Mesodermal cell (in vitro differentiated cells): ENCODE data around the gene SPIRE1.
"Not testable (repeated sequence)": the region's sequence is repeated elsewhere in the genome, so short reads cannot be mapped to it uniquely, and the experiment has no call there.

Experiments
- H3K27ac ChIP-seq: 2 replicates; pipeline ENCODE4 v1.7.0; 2013; ENCODE audit warnings: mild to moderate bottlenecking, low read depth, low read length, moderate library complexity; ENCODE audit not compliant: severe bottlenecking
- H3K36me3 ChIP-seq: 2 replicates; pipeline ENCODE4 v1.7.1; 2013; ENCODE audit warnings: mild to moderate bottlenecking, low read length, moderate library complexity; ENCODE audit not compliant: control insufficient read depth, insufficient read depth
- H3K4me1 ChIP-seq: one replicate; pipeline ENCODE4 v1.7.1; 2013; ENCODE audit warnings: mild to moderate bottlenecking, low read length; ENCODE audit not compliant: insufficient read depth, control insufficient read depth, poor library complexity, severe bottlenecking
- H3K4me3 ChIP-seq: 2 replicates; pipeline ENCODE4 v1.7.0; 2013; ENCODE audit warnings: low read length, control low read depth, mild to moderate bottlenecking; ENCODE audit not compliant: insufficient read depth, poor library complexity, severe bottlenecking; ENCODE audit errors: extremely low read depth
- H3K9me3 ChIP-seq: 2 replicates; pipeline ENCODE4 v1.7.1; 2013; ENCODE audit warnings: mild to moderate bottlenecking, low read length, moderate library complexity; ENCODE audit not compliant: control insufficient read depth
- WGBS, 2 experiments: methylation state at CpG; one replicate each; pipeline ENCODE4 v1.1.5; 2013; ENCODE audit warnings: missing lambda C conversion rate in 2 of 2; ENCODE audit not compliant: insufficient coverage in 2 of 2; 5-methylcytosine and 5-hydroxymethylcytosine counted together

Gene SPIRE1

DNA sequence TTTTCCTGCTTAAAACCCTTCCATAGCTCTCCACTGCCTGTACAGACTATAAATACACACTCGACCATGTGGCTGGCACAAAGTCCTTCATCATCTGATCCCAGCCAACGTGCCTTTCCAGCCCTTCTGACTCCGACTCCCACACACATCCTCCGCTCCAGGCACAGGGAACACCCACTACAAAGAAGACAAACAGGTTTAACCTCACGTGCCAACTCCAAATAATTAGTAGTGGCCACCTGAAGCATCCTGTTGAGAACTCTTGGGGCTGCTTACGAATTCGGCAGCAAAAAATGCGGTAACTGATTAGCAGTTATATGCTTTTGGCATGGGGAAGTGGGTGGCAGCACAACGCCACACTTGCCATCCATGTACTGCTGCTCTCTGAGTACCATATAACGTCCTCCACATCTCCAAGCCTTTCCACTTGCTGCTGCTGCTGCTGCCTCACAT, 12.1 kb downstream of the SPIRE1 start:
- H3K36me3 ChIP-seq, result peaks cover 16% of the 10 kb centered on the region

DNA sequence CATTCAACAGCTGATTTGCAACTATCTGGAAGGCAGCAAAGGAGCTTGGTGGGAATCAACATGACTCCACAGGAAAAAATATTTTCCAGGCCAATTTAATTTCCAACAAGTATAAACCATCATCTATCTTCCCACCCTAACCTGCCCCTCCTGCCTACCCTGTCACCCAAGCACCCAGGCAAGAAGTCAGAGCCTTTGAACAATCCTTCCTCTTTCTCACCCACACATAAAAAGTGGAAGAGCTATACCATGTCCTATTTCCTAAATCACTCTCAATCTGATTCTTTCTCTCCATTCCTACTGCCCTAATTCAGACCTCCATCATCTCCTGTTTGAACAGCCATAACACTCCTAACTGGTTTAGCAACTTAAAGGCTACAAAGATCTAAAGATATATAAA, 12.7 kb downstream of the SPIRE1 start:
- H3K9me3 ChIP-seq, result no peaks in the 10 kb centered on the region
- H3K4me1 ChIP-seq, result peaks cover 7% of the 10 kb centered on the region
- peaks cover 14% of the 10 kb centered on the region for H3K36me3 ChIP-seq
- H3K27ac ChIP-seq, result no peak overlapping the region
- no peak overlapping the region for H3K4me3 ChIP-seq

More for the DNA sequence above, 12.1 kb downstream of the SPIRE1 start:
- no peaks in the 10 kb centered on the region for H3K9me3 ChIP-seq
- H3K27ac ChIP-seq, result no peak overlapping the region
- 77 to 88% methylated on average over 6 to 7 of the region's 10 CpGs for WGBS, 2 experiments
- peaks cover 2% of the 10 kb centered on the region for H3K4me1 ChIP-seq
- no peak overlapping the region for H3K4me3 ChIP-seq

DNA sequence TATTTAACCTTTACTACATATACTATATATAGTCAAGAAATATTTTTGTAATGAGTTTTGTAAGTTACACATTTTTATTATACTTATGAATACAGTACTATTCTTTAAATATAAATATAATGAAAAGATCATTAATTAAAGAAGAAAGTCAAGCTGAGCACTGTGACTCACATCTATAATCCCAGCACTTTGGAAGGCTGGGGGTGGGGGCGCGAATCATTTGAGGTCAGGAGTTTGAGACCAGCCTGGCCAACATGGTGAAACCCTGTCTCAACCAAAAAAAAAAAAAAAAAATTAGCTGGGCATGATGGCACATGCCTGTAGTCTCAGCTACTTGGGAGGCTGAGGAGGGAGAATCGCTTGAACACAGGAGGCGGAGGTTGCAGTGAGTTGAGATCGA, 14.2 kb downstream of the SPIRE1 start:
- Histone ChIP-seq H3K4me1 (peaks cover 11% of the 10 kb centered on the region), H3K36me3 (peaks cover 14% of the 10 kb centered on the region)
- WGBS, 2 experiments, result no CpG with 5 or more reads among the region's 5 CpGs
- not testable (repeated sequence) for H3K9me3 ChIP-seq, H3K4me3 ChIP-seq, H3K27ac ChIP-seq

DNA sequence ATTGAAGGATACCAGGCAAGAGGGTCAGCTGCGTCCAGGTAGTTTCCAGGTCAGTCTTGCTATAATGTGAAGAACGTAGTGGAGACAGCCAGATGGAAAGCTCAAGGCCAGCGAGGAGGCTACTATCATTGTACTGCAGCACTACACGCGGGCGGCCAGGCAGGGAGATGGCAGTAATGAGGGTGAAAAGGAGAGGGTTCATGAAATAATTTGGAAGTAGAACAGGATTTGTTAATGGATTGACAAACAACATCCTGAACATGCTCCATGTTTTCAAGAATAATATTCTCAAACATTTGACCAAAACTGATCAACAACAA, 17.1 kb downstream of the SPIRE1 start:
- Histone ChIP-seq H3K4me1 (peaks cover 17% of the 10 kb centered on the region), H3K27ac (peak overlapping the region; percentile 71), H3K9me3 (no peaks in the 10 kb centered on the region), H3K4me3 (no peak overlapping the region), H3K36me3 (peaks cover 2% of the 10 kb centered on the region)
- 89 to 91% methylated on average over 3 to 6 of the region's 6 CpGs for WGBS, 2 experiments

DNA sequence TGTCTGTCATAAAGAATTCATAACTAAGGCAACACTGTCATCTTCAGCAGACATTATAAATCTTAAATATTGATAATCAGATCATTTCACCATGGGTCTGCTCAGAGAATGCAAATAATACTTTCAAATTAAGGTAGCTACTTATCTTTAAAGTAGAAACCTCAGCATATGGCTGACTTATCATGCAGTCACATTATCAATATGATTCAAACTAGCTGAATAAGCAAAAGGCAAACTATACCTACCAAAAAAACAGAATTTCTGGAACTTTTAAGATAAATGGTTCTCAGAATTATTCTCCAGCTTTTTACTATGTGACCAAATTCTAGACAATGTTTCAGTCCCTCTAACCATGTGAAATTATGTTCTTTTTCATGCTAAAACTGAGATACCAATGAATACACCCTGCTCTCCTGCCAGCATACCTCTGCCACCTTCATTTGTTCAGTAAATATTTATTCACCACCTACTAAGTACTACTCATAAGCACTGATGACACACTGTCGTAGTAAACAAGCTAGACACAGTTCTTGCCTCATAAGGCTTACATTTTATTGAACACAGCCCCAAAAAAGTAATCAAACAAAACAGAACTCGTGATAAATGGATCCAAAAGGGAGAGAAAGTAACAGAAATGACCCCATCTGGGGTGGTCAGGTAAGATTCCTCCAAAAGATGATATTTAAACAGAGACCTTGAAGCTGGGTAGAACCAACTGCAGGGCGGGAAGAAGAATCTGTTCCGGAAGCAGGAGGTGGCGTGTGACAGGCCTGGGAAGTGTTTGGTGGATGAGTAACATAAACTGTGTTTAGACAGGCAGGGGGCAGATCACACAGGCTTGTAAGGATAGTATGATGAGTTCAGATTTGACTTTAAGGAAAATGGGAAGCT, 17.7 kb downstream of the SPIRE1 start:
- H3K9me3 ChIP-seq, result no peaks in the 10 kb centered on the region
- peaks cover 2% of the 10 kb centered on the region for H3K36me3 ChIP-seq
- H3K4me1 ChIP-seq, result peaks cover 17% of the 10 kb centered on the region
- WGBS, 2 experiments, result 53 to 64% methylated on average over 3 to 4 of the region's 5 CpGs
- H3K4me3 ChIP-seq, result no peak overlapping the region
- H3K27ac ChIP-seq, result peak overlapping the region; percentile 71

GRCh38 chr18:12638644-12639124, 19.2 kb downstream of the SPIRE1 start:
- no peak overlapping the region for H3K27ac ChIP-seq
- H3K4me3 ChIP-seq, result no peak overlapping the region
- H3K36me3 ChIP-seq, result peaks cover 2% of the 10 kb centered on the region
- no peaks in the 10 kb centered on the region for H3K9me3 ChIP-seq
- WGBS, 2 experiments, result 40 to 56% methylated on average over 2 to 3 of the region's 3 CpGs
- H3K4me1 ChIP-seq, result peaks cover 17% of the 10 kb centered on the region

DNA sequence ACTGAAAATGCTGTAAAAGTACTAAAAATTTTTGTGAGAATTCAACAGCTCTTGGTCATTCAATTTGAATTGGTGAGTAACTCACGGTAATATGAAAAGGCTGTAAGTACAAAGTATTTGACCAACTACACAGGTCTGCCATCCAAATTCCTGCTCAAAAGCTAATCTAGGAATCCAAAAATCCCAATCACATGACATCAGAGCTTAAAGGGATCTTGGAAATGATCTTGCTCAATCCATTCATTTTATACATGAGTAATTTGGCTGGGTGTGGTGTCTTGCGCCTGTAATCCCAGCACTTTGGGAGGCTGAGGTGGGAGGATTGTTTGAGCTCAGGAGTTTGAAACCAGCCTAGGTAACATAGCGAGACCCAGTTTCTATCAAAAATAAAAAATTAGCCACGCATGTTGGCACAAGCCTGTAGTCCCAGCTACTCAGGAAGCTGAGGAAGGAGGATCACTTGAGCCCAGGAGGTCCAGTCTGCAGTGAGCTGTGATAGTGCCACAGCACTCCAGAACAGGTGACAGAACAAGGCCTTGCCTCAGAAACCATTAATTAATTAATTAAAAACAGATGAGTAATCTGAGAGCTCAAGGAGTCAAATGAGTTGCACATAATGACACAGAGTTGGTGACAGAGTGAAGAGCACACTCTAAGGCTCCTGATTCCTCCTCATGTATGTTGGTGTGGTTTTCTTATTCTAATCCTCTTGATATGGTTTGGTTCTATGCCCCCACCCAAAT, 19.8 kb downstream of the SPIRE1 start:
- 100% methylated on average over 2 of the region's 4 CpGs; no CpG with 5 or more reads in 1 of the 2 experiments for WGBS, 2 experiments
- Histone ChIP-seq H3K27ac (no peak overlapping the region), H3K9me3 (no peaks in the 10 kb centered on the region), H3K4me3 (no peak overlapping the region), H3K4me1 (peaks cover 17% of the 10 kb centered on the region), H3K36me3 (peaks cover 2% of the 10 kb centered on the region)

DNA sequence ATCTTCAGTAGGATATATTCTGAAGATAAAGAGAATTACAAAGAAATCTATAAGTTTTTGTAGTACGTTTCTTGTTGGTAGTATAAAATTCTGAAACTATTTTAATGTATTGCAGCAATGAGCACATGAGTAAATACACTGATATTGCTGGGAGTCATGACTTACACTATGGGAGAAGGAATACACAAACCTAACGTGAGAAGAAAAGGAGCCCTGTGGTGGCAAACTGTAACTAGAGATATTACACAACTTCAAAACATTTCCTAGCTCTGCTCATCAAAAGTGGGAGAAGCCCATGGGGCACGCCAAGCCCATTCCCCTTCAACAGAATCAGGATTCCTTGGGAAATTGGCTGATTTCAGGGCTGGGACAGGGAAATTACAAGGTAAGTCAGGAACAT, 20.5 kb downstream of the SPIRE1 start:
- Histone ChIP-seq H3K9me3 (no peaks in the 10 kb centered on the region), H3K27ac (no peak overlapping the region), H3K36me3 (peaks cover 2% of the 10 kb centered on the region), H3K4me3 (no peak overlapping the region), H3K4me1 (peaks cover 17% of the 10 kb centered on the region)
- 83% methylated on average over 2 of the region's 3 CpGs; no CpG with 5 or more reads in 1 of the 2 experiments for WGBS, 2 experiments

- Histone ChIP-seq H3K4me1 (no peaks in the 10 kb centered on the region), H3K4me3 (no peak overlapping the region), H3K36me3 (peaks cover 4% of the 10 kb centered on the region), H3K27ac (no peak overlapping the region), H3K9me3 (no peaks in the 10 kb centered on the region)
- 62 to 73% methylated on average over 5 of the region's 6 CpGs for WGBS, 2 experiments
Measured at GRCh38 chr18:12631831-12632477, 26.0 kb downstream of the SPIRE1 start.

DNA sequence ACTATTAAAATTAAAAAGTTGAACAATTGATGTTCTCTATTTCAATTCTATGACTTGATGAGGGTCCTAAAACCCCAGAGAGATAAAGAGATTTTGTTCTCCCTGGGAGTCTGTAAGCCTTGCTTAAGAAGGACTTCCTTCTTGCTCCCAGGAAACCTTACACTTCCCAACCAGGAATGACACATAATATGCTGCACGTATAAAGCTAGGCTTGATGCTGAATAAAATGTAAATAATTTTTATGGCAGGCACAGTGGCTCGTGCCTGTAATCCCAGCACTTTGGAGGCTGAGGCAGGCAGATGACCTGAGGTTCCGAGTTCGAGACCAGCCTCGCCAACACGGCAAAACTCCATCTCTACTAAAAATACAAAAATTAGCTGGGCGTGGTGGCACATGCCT, 27.8 kb downstream of the SPIRE1 start:
- Histone ChIP-seq H3K27ac (no peak overlapping the region), H3K9me3 (no peaks in the 10 kb centered on the region), H3K4me1 (no peaks in the 10 kb centered on the region), H3K4me3 (no peak overlapping the region), H3K36me3 (peaks cover 4% of the 10 kb centered on the region)
- 75 to 89% methylated on average over 1 to 5 of the region's 7 CpGs for WGBS, 2 experiments
